Measurements from ENCODE around the gene ZNF691.

ZNF691 gene

DNA sequence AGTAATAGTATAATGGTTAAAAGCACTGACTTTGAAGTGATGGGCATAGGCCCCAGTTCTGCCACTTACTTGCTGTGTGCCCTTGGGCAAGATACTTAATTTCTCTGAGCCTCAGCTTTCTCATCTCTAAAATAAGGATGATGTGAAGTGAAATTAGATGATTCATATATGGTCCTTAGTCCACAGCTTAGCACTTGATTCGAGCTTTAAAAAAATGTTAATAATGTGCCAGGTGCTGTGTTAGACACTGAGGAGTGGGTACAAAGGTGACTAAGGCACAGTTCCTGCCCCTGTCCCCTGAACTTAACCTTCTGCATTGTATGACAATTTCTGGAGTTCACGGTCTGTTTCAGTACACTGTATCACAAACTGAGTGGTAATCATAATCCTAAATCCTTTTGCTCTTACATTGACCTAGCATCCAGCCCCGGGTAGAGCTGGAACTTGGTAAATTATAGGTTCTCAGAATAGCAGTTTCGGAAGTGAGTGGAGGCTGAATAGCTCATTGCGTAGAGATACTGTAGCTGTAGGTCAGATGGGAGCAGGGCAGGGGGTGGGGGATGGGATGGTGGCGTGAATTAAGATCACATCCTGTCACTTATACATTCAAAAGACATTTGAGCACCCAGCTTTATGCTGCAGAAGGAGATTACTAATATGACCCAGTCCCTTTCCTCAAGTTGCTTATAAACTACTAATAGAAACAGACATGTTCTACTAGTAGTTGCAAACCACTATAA lies 1.5 kb downstream of the ZNF691 start:
- no peak for DNase-seq (ENCODE audit: low read depth)
- TF ChIP-seq, protein P1, sequence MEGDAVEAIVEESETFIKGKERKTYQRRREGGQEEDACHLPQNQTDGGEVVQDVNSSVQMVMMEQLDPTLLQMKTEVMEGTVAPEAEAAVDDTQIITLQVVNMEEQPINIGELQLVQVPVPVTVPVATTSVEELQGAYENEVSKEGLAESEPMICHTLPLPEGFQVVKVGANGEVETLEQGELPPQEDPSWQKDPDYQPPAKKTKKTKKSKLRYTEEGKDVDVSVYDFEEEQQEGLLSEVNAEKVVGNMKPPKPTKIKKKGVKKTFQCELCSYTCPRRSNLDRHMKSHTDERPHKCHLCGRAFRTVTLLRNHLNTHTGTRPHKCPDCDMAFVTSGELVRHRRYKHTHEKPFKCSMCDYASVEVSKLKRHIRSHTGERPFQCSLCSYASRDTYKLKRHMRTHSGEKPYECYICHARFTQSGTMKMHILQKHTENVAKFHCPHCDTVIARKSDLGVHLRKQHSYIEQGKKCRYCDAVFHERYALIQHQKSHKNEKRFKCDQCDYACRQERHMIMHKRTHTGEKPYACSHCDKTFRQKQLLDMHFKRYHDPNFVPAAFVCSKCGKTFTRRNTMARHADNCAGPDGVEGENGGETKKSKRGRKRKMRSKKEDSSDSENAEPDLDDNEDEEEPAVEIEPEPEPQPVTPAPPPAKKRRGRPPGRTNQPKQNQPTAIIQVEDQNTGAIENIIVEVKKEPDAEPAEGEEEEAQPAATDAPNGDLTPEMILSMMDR (IDR thresholded peaks at IDR 0.05; ENCODE audit: control insufficient read depth, insufficient read depth, low read depth, low read length, missing control alignments), result no peak
- H3K4me3 ChIP-seq (ENCODE audit: control insufficient read depth, low read depth, low read length), result no peak overlapping the region

DNA sequence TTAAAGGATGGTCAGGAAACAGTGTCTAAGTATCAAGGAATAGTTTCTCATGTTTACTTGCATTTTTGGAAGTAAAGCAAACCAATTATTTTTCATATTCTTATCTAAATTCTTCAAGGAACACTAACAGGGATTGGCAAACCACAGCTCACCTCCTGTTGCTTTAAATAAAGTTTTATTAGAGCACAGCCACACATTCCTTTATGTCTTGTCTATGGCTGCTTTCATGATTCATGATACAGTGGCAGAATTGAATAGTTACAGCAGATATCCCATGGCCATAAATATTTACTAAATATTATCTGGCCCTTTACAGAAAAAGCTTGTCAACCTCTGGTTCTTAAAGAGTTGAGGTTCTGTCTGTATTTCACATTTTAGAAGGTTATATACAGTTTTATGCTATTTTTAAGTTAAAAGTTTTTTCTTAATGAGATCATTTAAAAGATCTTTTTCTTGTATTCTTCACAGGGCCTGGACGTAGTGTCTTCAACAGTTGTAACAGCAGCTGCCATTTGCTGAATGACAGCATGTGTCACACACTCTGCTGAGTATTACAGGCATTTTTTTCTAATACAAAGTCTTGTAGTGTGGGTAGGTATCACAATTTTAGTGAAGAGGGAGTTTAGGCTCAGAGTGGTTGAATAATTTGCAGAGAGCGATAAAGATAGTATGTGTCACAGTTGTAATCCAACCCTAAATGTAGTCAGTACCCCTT lies 2.6 kb downstream of the ZNF691 start:
- DNase-seq (ENCODE audit: low read depth), result no peak
- no peak overlapping the region for H3K4me3 ChIP-seq (ENCODE audit: control insufficient read depth, low read depth, low read length)
- TF ChIP-seq, protein P1 (IDR thresholded peaks at IDR 0.05; ENCODE audit: control insufficient read depth, insufficient read depth, low read depth, low read length, missing control alignments), result no peak

DNA sequence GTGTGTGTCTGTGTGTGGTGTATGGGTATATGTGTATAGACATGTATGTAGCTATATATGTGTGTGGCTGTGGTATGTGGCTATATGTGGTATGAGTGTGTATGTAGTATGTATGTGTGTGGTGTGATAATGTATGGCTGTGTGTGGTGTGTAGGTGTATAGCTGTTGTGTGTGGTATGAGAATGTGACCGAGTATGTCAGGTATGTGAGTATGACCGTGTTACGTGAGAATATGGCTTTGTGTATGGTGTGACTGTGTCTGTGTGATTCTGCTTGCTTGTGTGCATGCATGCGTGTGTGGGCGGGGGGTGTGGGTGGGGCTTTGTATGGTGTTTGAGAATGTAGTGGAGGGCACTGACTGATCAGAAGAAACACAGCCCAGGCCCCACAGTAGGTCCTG lies 3.5 kb downstream of the ZNF691 start:
- no peak overlapping the region for H3K4me3 ChIP-seq (ENCODE audit: control insufficient read depth, low read depth, low read length)
- TF ChIP-seq, protein P1 (IDR thresholded peaks at IDR 0.05; ENCODE audit: control insufficient read depth, insufficient read depth, low read depth, low read length, missing control alignments), result no peak
- no peak for DNase-seq (ENCODE audit: low read depth)

DNA sequence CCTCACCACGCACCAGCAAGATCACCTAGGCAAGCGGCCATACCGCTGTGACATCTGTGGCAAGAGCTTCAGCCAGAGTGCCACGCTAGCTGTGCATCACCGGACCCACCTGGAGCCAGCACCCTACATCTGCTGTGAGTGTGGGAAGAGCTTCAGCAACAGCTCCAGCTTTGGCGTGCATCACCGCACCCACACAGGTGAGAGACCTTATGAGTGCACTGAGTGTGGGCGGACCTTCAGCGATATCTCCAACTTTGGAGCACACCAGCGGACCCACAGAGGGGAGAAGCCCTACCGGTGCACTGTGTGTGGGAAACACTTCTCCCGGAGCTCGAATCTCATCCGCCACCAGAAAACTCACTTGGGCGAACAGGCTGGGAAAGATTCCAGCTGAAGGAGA lies 5.0 kb downstream of the ZNF691 start:
- TF ChIP-seq, protein P1 (IDR thresholded peaks at IDR 0.05; ENCODE audit: control insufficient read depth, insufficient read depth, low read depth, low read length, missing control alignments), result no peak
- no peak for DNase-seq (ENCODE audit: low read depth)
- H3K4me3 ChIP-seq (ENCODE audit: control insufficient read depth, low read depth, low read length), result no peak overlapping the region

DNA sequence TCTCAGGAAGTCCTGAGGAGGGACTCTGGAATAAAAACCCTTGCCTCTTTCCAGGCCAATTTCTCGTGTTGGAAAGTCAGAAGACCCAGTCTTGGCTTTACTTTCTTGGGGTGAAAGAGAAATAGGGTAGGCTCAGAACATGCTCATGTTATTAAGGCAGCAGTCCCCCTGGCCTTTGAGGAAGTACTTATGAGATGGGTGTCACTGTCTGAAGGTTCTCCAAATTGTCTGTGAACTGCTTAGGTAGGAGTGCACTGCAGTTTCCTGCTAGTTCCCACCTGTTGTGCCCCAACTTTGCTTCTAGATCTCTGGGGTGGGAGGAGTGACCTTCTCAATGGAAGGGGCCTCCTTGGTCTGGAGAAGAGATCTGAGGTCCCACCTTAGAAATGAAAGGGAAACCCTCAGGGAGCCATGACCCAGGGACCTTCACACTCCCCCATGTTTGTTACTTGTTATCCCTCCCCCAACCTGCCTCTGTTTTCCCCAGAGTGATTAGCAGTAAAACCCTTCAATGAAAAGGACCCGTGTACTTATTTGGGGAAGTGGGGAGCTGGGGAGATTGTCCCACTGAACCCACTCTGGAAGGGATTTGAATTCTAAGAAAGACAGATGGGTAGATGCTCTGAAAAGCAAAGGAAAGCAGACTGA lies 5.7 kb downstream of the ZNF691 start:
- H3K4me3 ChIP-seq (ENCODE audit: control insufficient read depth, low read depth, low read length), result no peak overlapping the region
- DNase-seq (ENCODE audit: low read depth), result no peak
- TF ChIP-seq, protein P1 (IDR thresholded peaks at IDR 0.05; ENCODE audit: control insufficient read depth, insufficient read depth, low read depth, low read length, missing control alignments), result no peak

DNA sequence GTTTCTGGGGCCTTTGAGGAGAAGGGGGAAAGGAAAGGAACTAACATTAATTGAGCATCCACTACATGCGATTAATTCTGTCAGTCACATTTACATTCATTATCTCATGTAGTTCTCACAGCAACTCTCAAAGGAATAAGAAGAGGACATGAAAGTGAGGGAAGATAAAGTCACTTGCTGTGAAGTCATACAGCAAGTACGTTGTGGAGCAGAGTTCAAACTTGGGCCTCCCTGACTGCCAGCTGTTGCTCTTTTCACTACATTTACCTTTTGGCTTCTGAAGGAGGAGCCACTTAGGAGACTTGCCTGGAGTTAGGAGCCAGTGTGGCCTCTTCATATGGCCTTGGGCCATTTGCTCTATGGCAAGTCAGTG lies 6.2 kb downstream of the ZNF691 start:
- H3K4me3 ChIP-seq (ENCODE audit: control insufficient read depth, low read depth, low read length), result no peak overlapping the region
- no peak for DNase-seq (ENCODE audit: low read depth)
- TF ChIP-seq, protein P1 (IDR thresholded peaks at IDR 0.05; ENCODE audit: control insufficient read depth, insufficient read depth, low read depth, low read length, missing control alignments), result no peak
